NCI-H187 (cell line): ENCODE results near the gene ZNF740.

Experiments used
- DNase-seq, 2 experiments: peaks; one replicate each; lab custom pipeline; 2025; lab: John Stamatoyannopoulos, UW

The ZNF740 gene

GRCh38 chr12:53214221-53214620 is 33.7 kb downstream of the ZNF740 start:
- no peak for DNase-seq

- no peak for DNase-seq
Observed at GRCh38 chr12:53214687-53215455, 34.3 kb downstream of the ZNF740 start.

- DNase-seq, result no peak
Observed at GRCh38 chr12:53215497-53215896, 35.0 kb downstream of the ZNF740 start.

- no peak for DNase-seq
Observed at GRCh38 chr12:53217051-53217930, 36.8 kb downstream of the ZNF740 start.

- DNase-seq, result no peak
Observed at GRCh38 chr12:53217931-53218307, 37.4 kb downstream of the ZNF740 start.

GRCh38 chr12:53218551-53219291 is 38.2 kb downstream of the ZNF740 start:
- no peak for DNase-seq

GRCh38 chr12:53219292-53219955 is 38.9 kb downstream of the ZNF740 start:
- DNase-seq, result no peak

GRCh38 chr12:53219956-53220693 is 39.6 kb downstream of the ZNF740 start:
- DNase-seq, result no peak

GRCh38 chr12:53220694-53221202 is 40.2 kb downstream of the ZNF740 start:
- DNase-seq, result peak in 1 of 2 experiments; percentile 21

- DNase-seq, result no peak
Observed at GRCh38 chr12:53221203-53222080, 40.9 kb downstream of the ZNF740 start.

- DNase-seq, result no peak
Observed at GRCh38 chr12:53222170-53222721, 41.7 kb downstream of the ZNF740 start.

GRCh38 chr12:53222806-53223261 is 42.3 kb downstream of the ZNF740 start:
- no peak for DNase-seq

- no peak for DNase-seq
Observed at GRCh38 chr12:53223389-53224060, 43.0 kb downstream of the ZNF740 start.

GRCh38 chr12:53224061-53224896 is 43.8 kb downstream of the ZNF740 start:
- no peak for DNase-seq

- DNase-seq, result no peak
Observed at GRCh38 chr12:53224897-53225634, 44.5 kb downstream of the ZNF740 start.

- DNase-seq, result no peak
Observed at GRCh38 chr12:53225635-53226424, 45.3 kb downstream of the ZNF740 start.
